PFSK-1 (cell line): ENCODE measurements around the gene RASL10B.

Experiments used
- FOXP2 ChIP-seq: optimal IDR thresholded peaks from 2 replicates; pipeline ENCODE3; 2011; ENCODE audit warnings: borderline replicate concordance, control low read depth, inconsistent platforms; ENCODE audit not compliant: insufficient read depth; ENCODE audit errors: extremely low read length, extremely low read depth
- POLR2AphosphoS5 ChIP-seq: IDR thresholded peaks from 2 replicates; pipeline ENCODE4 v1.6.1; 2012; ENCODE audit warnings: low read depth, mild to moderate bottlenecking, control low read depth, low read length, moderate library complexity
- SIN3A ChIP-seq: IDR thresholded peaks from 2 replicates; pipeline ENCODE4 v1.6.1; 2012; ENCODE audit warnings: mild to moderate bottlenecking, low read length, moderate library complexity, borderline replicate concordance; ENCODE audit not compliant: insufficient read depth
- TAF1 ChIP-seq: IDR thresholded peaks from 2 replicates; pipeline ENCODE4 v1.6.1; 2012; ENCODE audit warnings: low read length, control low read depth, borderline replicate concordance; ENCODE audit not compliant: insufficient read depth
- TF ChIP-seq, protein P1 (sequence below), 2 experiments: IDR thresholded peaks; 2 replicates each; pipeline versions ENCODE4 v1.6.1 to v1.8.0; 2011 to 2012; ENCODE audit warnings: low read depth in 2 of 2, low read length in 2 of 2, control low read depth in 1 of 2, inconsistent platforms in 1 of 2, mild to moderate bottlenecking in 1 of 2, moderate library complexity in 1 of 2; ENCODE audit not compliant: insufficient read depth in 1 of 2

DNA sequence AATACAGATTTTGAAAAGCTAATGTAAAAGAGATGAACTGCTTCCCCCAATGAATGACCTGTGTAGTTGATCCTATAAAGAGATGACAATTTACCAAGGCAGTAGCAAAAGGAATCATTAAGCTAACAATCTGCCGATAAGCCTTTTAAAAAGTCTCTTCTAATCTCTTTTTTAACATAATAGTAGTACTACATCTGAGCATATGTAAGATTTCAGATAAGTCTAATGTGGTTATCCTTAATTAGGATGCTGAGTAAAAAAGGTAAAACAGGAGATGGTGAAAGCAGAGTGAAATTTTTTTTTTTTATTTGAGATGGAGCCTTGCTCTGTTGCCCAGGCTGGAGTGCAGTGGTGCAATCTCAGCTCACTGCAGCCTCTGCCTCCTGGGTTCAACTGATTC, 26.2 kb upstream of the RASL10B start:
- TF ChIP-seq POLR2AphosphoS5: no peak
- TF ChIP-seq SIN3A: no peak
- TF ChIP-seq, protein P1, sequence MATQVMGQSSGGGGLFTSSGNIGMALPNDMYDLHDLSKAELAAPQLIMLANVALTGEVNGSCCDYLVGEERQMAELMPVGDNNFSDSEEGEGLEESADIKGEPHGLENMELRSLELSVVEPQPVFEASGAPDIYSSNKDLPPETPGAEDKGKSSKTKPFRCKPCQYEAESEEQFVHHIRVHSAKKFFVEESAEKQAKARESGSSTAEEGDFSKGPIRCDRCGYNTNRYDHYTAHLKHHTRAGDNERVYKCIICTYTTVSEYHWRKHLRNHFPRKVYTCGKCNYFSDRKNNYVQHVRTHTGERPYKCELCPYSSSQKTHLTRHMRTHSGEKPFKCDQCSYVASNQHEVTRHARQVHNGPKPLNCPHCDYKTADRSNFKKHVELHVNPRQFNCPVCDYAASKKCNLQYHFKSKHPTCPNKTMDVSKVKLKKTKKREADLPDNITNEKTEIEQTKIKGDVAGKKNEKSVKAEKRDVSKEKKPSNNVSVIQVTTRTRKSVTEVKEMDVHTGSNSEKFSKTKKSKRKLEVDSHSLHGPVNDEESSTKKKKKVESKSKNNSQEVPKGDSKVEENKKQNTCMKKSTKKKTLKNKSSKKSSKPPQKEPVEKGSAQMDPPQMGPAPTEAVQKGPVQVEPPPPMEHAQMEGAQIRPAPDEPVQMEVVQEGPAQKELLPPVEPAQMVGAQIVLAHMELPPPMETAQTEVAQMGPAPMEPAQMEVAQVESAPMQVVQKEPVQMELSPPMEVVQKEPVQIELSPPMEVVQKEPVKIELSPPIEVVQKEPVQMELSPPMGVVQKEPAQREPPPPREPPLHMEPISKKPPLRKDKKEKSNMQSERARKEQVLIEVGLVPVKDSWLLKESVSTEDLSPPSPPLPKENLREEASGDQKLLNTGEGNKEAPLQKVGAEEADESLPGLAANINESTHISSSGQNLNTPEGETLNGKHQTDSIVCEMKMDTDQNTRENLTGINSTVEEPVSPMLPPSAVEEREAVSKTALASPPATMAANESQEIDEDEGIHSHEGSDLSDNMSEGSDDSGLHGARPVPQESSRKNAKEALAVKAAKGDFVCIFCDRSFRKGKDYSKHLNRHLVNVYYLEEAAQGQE (IDR thresholded peaks at IDR 0.05; ENCODE audit: insufficient read depth in 1 of 2, low read depth in 2 of 2, low read length in 2 of 2): no peak
- TF ChIP-seq TAF1: no peak
- no peak for TF ChIP-seq FOXP2
